Choroid plexus epithelial cell (primary cell): ENCODE measurements around the gene SCAPER.
"Not testable (repeated sequence)": the region's sequence is repeated elsewhere in the genome, so short reads cannot be mapped to it uniquely, and the experiment has no call there.

Experiments
- DNase-seq: peaks from one replicate; pipeline ENCODE4 v3.0.0-alpha.2; 2010; ENCODE audit warnings: low read depth
- H3K4me3 ChIP-seq: 2 replicates; pipeline ENCODE4 v1.5.1; 2011; ENCODE audit warnings: low read depth, mild to moderate bottlenecking, control low read depth, low read length, moderate library complexity
- TF ChIP-seq, protein P1 (sequence below): conservative IDR thresholded peaks from 2 replicates; pipeline ENCODE4 v1.5.1; 2011; ENCODE audit warnings: low read depth, mild to moderate bottlenecking, control low read depth, inconsistent platforms, low read length, moderate library complexity

SCAPER gene

DNA sequence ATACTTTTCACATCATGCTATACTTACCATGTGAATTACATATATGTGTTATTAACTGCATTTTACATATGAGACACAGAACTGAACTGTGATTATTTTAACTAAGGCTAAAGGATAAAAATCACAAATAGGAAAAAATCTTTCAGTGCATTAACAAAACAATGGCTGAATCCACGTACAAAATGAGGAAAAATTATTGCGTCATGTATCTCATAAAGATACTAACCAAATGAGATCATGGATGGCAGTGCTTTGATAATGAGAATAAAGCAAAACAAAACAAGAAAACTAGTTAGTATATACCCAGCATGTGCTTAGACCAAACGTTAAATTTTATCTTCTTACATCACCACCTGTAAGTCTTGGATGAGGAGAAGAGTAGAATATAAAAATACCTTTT is 66.0 kb downstream of the SCAPER start:
- no peak for DNase-seq
- TF ChIP-seq, protein P1, sequence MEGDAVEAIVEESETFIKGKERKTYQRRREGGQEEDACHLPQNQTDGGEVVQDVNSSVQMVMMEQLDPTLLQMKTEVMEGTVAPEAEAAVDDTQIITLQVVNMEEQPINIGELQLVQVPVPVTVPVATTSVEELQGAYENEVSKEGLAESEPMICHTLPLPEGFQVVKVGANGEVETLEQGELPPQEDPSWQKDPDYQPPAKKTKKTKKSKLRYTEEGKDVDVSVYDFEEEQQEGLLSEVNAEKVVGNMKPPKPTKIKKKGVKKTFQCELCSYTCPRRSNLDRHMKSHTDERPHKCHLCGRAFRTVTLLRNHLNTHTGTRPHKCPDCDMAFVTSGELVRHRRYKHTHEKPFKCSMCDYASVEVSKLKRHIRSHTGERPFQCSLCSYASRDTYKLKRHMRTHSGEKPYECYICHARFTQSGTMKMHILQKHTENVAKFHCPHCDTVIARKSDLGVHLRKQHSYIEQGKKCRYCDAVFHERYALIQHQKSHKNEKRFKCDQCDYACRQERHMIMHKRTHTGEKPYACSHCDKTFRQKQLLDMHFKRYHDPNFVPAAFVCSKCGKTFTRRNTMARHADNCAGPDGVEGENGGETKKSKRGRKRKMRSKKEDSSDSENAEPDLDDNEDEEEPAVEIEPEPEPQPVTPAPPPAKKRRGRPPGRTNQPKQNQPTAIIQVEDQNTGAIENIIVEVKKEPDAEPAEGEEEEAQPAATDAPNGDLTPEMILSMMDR: no peak
- H3K4me3 ChIP-seq: no peak overlapping the region

DNA sequence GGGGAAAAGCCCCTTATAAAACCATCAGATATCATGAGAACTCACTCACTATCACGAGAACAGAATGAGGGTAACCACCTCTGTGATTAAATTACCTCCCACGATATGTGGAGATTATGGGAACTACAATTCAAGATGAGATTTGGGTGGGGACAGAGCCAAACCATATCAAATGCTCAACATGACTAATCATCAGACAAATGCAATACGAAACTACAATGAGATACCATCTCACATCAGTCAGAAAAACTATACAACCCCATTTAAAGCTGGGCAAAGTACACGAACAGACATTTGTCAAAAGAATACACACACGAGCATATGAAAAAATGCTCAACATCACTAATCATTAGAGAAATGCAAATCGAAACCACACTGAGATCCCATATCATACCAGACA is 67.7 kb downstream of the SCAPER start:
- H3K4me3 ChIP-seq: no peak overlapping the region
- TF ChIP-seq, protein P1: no peak
- DNase-seq: no peak

DNA sequence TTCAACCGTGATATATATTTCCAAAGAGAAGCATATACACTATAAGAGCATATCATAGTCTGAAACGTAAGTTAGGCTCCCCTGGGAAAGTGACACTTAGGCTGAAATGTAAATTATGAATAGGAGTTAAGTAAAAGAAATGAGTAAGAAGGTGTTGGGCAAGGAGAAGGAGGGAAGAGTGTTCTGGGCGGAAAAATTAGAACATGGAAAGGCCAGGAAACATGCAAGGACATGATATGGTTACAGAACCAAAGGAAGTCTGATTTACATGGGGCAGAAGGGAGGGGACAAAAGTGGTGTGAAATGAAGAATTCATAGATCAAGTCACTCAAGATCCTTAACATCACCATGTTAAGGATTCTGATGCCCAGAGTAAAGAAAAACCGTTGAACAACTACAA is 75.2 kb downstream of the SCAPER start:
- TF ChIP-seq, protein P1: no peak
- no peak for DNase-seq
- no peak overlapping the region for H3K4me3 ChIP-seq

DNA sequence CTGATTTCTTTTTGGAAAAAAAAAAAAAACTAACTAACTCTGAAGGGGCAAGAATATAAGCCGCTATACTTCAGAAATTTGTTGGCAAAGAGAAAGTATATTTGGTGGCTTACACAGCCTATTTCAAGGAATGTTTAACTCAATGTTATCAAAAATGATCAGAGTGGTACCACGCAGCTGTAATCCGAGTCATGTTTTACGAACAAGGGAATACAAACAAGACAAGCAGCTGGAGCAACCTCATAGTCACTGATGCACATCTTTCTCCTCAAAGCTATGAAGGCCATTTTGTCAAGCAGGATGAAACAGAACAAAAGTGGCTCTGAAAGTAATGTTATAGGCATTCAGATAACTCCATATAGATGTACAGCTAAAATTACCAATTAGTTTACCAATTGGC is 81.2 kb downstream of the SCAPER start:
- TF ChIP-seq, protein P1: no peak
- no peak for DNase-seq
- no peak overlapping the region for H3K4me3 ChIP-seq

DNA sequence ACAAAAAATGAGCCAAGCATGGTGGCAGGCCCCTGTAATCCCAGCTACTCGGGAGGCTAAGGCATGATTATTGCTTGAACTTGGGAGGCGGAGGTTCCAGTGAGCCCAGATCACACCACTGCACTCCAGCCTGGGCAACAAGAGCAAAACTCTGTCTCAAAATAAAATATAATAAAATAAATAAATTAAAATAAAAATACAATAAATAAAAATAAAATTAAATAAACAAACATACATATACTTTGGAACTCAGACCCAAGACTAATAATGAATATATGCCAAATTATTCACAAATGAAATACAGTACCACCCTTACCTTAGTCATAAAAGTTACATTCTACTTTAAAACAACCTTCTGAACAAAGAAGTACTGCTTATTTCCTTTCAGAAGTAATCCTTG is 81.8 kb downstream of the SCAPER start:
- TF ChIP-seq, protein P1: no peak
- no peak overlapping the region for H3K4me3 ChIP-seq
- DNase-seq: no peak

DNA sequence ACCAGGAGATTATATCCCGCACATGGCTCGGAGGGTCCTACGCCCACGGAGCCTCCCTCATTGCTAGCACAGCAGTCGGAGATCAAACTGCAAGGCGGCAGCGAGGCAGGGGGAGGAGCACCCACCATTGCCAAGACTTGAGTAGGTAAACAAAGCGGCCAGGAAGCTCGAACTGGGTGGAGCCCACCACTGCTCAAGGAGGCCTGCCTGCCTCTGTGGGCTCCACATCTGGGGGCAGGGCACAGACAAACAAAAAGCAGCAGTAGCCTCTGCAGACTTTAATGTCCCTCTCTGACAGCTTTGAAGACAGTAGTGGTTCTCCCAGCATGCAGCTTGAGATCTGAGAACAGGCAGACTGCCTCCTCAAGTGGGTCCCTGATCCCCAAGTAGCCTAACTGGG is 86.2 kb downstream of the SCAPER start:
- not testable (repeated sequence) for H3K4me3 ChIP-seq, DNase-seq

DNA sequence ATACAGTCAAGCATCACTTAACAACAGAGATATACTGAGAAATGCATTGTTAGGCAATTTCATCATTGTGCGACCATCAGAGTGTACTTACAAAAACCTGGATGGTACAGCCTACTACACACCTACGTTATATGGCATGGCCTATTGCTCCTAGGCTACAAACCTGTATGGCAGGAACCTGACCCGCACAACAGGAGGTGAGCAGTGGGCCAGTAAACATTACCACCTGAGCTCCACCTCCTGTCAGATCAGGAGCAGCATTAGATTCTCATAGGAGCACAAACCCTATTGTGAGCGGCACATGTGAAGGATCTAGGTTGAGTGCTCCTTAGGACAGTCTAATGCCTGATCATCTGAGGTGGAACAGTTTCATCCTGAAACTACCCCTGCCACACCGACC is 89.7 kb downstream of the SCAPER start:
- no peak for DNase-seq
- TF ChIP-seq, protein P1: no peak
- H3K4me3 ChIP-seq: no peak overlapping the region

DNA sequence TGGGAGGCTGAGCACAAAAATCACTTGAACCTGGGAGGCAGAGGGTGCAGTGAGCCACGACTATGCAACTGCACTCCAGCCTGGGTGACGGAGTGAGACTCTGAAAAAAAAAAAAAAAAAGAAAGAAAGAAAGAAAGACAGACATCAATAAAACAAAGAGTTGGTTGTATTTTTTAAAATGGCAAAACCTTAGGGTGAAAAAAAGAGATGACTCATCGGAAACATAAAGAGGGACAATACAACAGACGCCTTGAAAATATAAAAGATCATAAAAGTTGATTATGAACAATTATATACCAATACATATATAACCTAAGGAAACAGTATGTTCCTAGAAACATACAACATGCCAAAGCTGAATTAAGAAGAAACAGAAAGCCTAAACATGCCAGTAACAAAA is 92.8 kb downstream of the SCAPER start:
- TF ChIP-seq, protein P1: no peak
- no peak for DNase-seq
- no peak overlapping the region for H3K4me3 ChIP-seq
